ENCODE results near the gene PRG2. TPM values are rescaled to one million over a fixed set of nuclear protein-coding genes. Genes with fewer than 3 reads are reported as not detected.
A peak's percentile ranks its signal among the peaks of the same experiment; 100 is the strongest.

The PRG2 gene
- total RNA-seq, 2 experiments from 2014 or later, result 1.1 TPM; not detected in 1

DNA sequence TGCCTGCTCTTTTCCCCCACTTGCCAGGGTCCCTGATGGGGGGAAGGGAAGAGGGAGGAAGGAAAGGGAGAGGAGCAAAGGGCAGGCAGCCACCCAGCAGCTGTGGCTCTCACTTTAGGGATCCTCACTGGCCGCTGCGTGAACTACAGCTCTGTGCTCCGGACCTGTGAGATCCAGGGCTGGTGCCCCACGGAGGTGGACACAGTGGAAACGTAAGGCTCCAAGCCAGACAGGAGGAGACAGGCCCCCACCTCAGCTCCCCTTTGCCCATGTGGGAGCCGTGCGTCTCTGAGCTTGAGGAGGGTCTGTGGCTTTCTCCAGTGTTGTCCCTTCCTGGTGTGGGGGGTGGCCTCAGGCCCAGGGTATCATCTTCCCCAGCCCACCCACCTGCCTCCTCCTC, 42.4 kb downstream of the PRG2 start:
- Histone ChIP-seq H3K9me2 (ENCODE audit: insufficient read depth, low read length) (no peaks in the 10 kb centered on the region), H3K79me2 (ENCODE audit: insufficient read depth, low read depth, low read length) (no peaks in the 10 kb centered on the region), H3K4me2 (ENCODE audit: low read length) (no peak overlapping the region), H3K36me3 (ENCODE audit: insufficient read depth, low read length) (no peaks in the 10 kb centered on the region), H3K27ac (ENCODE audit: low read depth, low read length, poor library complexity, severe bottlenecking) (no peak overlapping the region), H3K9me3 (ENCODE audit: low read length) (no peaks in the 10 kb centered on the region), H3K4me3 (ENCODE audit: low read depth, low read length, poor library complexity, severe bottlenecking) (no peak overlapping the region), H4K20me1 (ENCODE audit: insufficient read depth, low read length) (no peaks in the 10 kb centered on the region), H3K4me1 (ENCODE audit: insufficient read depth, low read length, poor library complexity, severe bottlenecking) (peaks cover 4% of the 10 kb centered on the region), H2AFZ (ENCODE audit: low read length) (no peak overlapping the region)
- no peak for TF ChIP-seq EZH2phosphoT487 (IDR thresholded peaks at IDR 0.05; ENCODE audit: borderline replicate concordance, low read depth, low read length)
- TF ChIP-seq, protein P1, sequence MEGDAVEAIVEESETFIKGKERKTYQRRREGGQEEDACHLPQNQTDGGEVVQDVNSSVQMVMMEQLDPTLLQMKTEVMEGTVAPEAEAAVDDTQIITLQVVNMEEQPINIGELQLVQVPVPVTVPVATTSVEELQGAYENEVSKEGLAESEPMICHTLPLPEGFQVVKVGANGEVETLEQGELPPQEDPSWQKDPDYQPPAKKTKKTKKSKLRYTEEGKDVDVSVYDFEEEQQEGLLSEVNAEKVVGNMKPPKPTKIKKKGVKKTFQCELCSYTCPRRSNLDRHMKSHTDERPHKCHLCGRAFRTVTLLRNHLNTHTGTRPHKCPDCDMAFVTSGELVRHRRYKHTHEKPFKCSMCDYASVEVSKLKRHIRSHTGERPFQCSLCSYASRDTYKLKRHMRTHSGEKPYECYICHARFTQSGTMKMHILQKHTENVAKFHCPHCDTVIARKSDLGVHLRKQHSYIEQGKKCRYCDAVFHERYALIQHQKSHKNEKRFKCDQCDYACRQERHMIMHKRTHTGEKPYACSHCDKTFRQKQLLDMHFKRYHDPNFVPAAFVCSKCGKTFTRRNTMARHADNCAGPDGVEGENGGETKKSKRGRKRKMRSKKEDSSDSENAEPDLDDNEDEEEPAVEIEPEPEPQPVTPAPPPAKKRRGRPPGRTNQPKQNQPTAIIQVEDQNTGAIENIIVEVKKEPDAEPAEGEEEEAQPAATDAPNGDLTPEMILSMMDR (conservative IDR thresholded peaks at IDR 0.05; ENCODE audit: low read length), result no peak
- ChIA-PET POLR2A (no interaction called here), CTCF (ENCODE audit: unreplicated experiment) (no interaction called here)
- BruUV-seq (replicated peaks), result no TSS peak
- intact Hi-C loops (cut with micrococcal nuclease; ENCODE audit: unreplicated experiment), result loop anchor here (5.0 kb wide), 2 partner anchors 109 to 184 kb away; partner anchors contain the start of gene TIMM10
- no peak for DNase-seq (ENCODE audit: low spot score)

DNA sequence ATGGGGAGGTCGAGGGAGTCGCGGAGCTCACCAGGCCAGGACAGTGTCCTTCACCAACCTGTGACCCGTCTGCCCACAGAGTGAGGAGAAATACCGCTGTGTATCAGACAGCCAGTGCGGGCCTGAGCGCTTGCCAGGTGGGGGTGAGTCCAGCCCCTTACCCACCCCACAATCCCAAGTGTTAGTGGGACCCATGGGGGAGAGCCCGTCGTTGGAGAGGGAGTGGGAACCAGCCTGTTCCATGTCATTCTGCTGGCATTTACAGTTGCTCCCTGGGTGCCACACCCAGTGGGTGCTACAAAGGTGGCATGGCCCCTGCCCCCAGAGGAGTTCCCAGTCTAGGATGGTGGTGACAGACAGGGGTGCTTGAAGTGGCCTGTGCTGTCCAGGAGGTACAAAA, 43.1 kb downstream of the PRG2 start:
- H3K4me3 ChIP-seq (ENCODE audit: low read depth, low read length, poor library complexity, severe bottlenecking), result no peak overlapping the region
- H3K4me2 ChIP-seq (ENCODE audit: low read length), result no peak overlapping the region
- intact Hi-C loops (cut with micrococcal nuclease; ENCODE audit: unreplicated experiment), result loop anchor here (5.0 kb wide), 2 partner anchors 110 to 185 kb away; partner anchors contain the start of gene TIMM10
- no peaks in the 10 kb centered on the region for H3K9me2 ChIP-seq (ENCODE audit: insufficient read depth, low read length)
- ChIA-PET CTCF (ENCODE audit: unreplicated experiment) (interaction anchor here (1.0 kb wide), 1 partner anchor 12 kb away, joined by 3 read pairs; the partner anchor contains the start of gene SSRP1), POLR2A (no interaction called here)
- BruUV-seq (replicated peaks), result no TSS peak
- H3K27ac ChIP-seq (ENCODE audit: low read depth, low read length, poor library complexity, severe bottlenecking), result no peak overlapping the region
- no peaks in the 10 kb centered on the region for H3K9me3 ChIP-seq (ENCODE audit: low read length)
- no peaks in the 10 kb centered on the region for H4K20me1 ChIP-seq (ENCODE audit: insufficient read depth, low read length)
- no peak for DNase-seq (ENCODE audit: low spot score)
- TF ChIP-seq, protein P1 (conservative IDR thresholded peaks at IDR 0.05; ENCODE audit: low read length), result no peak
- no peak for TF ChIP-seq EZH2phosphoT487 (IDR thresholded peaks at IDR 0.05; ENCODE audit: borderline replicate concordance, low read depth, low read length)
- no peak overlapping the region for H2AFZ ChIP-seq (ENCODE audit: low read length)
- H3K79me2 ChIP-seq (ENCODE audit: insufficient read depth, low read depth, low read length), result no peaks in the 10 kb centered on the region
- H3K4me1 ChIP-seq (ENCODE audit: insufficient read depth, low read length, poor library complexity, severe bottlenecking), result peaks cover 4% of the 10 kb centered on the region
- no peaks in the 10 kb centered on the region for H3K36me3 ChIP-seq (ENCODE audit: insufficient read depth, low read length)

DNA sequence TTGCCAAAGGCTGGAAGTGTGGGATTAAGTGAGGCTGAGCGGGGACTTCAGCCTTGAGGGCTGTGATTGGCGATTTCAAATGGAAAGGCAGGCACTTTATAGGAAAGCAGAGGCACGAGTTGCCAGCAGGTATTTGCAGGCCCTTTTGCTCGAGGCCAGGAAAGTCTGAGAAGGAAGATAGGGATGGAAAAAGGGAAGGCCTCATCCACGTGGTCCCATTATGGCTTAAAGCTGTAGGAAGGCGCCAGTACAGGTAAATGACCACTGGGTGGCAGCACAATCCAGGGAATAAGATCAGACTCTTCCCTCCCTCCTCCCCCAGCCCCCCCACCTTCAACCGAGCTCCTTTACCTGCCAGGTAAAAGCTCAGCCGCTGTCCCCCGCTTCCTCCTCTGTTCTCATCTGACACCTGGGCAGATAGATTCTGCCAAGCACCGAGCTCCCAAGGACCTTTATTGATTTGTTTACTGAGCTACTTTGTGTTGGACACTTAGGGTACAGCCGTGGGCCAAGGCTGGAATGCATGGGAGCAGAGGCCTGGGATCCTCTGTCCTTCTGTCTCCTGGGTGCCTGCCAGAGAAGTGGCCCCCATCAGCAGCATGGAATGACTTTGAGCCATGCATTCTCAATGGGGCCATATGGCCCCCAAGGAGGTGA, 44.8 kb downstream of the PRG2 start:
- Histone ChIP-seq H3K9me3 (ENCODE audit: low read length) (no peaks in the 10 kb centered on the region), H3K27ac (ENCODE audit: low read depth, low read length, poor library complexity, severe bottlenecking) (no peak overlapping the region), H3K79me2 (ENCODE audit: insufficient read depth, low read depth, low read length) (no peaks in the 10 kb centered on the region), H3K9me2 (ENCODE audit: insufficient read depth, low read length) (no peaks in the 10 kb centered on the region), H3K4me3 (ENCODE audit: low read depth, low read length, poor library complexity, severe bottlenecking) (no peak overlapping the region), H2AFZ (ENCODE audit: low read length) (peak overlapping the region; percentile 98), H4K20me1 (ENCODE audit: insufficient read depth, low read length) (no peaks in the 10 kb centered on the region), H3K36me3 (ENCODE audit: insufficient read depth, low read length) (no peaks in the 10 kb centered on the region), H3K4me1 (ENCODE audit: insufficient read depth, low read length, poor library complexity, severe bottlenecking) (peaks cover 4% of the 10 kb centered on the region), H3K4me2 (ENCODE audit: low read length) (peak overlapping the region; percentile 34; the same call in 1 of the 2 replicates)
- intact Hi-C loops (cut with micrococcal nuclease; ENCODE audit: unreplicated experiment), result loop anchor here (1.0 to 5.0 kb wide), 4 partner anchors 112 to 296 kb away; partner anchors contain the start of gene TIMM10
- TF ChIP-seq, protein P1 (conservative IDR thresholded peaks at IDR 0.05; ENCODE audit: low read length), result peak; percentile 84
- TF ChIP-seq EZH2phosphoT487 (IDR thresholded peaks at IDR 0.05; ENCODE audit: borderline replicate concordance, low read depth, low read length), result no peak
- ChIA-PET POLR2A (interaction anchor here (0.8 kb wide), 1 partner anchor 20 kb away, joined by 3 read pairs; no protein-coding TSS in a partner anchor), CTCF (ENCODE audit: unreplicated experiment) (interaction anchor here (0.6 to 1.6 kb wide), 6 partner anchors 19 to 295 kb away, joined by 3 to 8 read pairs (median 5); no protein-coding TSS in a partner anchor)
- peak; percentile 77 for DNase-seq (ENCODE audit: low spot score)
- no TSS peak for BruUV-seq (replicated peaks)
